MM.1S (cell line): ENCODE measurements around the gene TTLL11.

Experiments
- EZH2 ChIP-seq: fragments of 300-600 bp; sonication (generic); optimal IDR thresholded peaks from 2 replicates; pipeline ENCODE3; 2017; ENCODE audit warnings: low read depth, mild to moderate bottlenecking, antibody characterized with exemption, low read length, mixed read lengths
- EZH2phosphoT487 ChIP-seq: fragments of 300-600 bp; sonication (generic); IDR thresholded peaks from 2 replicates; pipeline ENCODE4 v1.6.1; 2018; ENCODE audit warnings: antibody characterized with exemption, low read length
- TF ChIP-seq, protein P1 (sequence below): fragments of 300-600 bp; sonication (generic); IDR thresholded peaks from 2 replicates; pipeline ENCODE4 v1.5.1; 2016; ENCODE audit warnings: antibody characterized with exemption, low read length, mixed read lengths

DNA sequence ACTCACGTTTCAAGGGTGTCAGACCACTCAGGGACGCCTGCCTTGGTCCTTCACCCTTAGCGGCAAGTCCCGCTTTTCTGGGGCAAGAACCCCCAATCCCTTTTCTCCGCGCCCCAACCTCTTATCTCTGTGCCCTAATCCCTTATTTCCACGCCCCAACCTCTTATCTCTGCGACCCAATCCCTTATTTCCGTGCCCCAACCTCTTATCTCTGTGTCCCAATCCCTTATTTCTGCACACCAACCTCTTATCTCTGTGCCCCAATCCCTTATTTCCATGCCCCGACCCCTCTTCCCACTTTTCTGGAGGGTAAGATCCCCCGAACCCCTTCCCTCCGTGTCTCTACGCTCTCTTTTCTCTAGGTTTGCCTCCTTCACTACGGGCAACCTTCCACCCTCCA is 302.3 kb downstream of the TTLL11 start:
- TF ChIP-seq, protein P1, sequence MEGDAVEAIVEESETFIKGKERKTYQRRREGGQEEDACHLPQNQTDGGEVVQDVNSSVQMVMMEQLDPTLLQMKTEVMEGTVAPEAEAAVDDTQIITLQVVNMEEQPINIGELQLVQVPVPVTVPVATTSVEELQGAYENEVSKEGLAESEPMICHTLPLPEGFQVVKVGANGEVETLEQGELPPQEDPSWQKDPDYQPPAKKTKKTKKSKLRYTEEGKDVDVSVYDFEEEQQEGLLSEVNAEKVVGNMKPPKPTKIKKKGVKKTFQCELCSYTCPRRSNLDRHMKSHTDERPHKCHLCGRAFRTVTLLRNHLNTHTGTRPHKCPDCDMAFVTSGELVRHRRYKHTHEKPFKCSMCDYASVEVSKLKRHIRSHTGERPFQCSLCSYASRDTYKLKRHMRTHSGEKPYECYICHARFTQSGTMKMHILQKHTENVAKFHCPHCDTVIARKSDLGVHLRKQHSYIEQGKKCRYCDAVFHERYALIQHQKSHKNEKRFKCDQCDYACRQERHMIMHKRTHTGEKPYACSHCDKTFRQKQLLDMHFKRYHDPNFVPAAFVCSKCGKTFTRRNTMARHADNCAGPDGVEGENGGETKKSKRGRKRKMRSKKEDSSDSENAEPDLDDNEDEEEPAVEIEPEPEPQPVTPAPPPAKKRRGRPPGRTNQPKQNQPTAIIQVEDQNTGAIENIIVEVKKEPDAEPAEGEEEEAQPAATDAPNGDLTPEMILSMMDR, result no peak
- TF ChIP-seq EZH2, result no peak
- TF ChIP-seq EZH2phosphoT487, result no peak
